PC-3 (cell line): ENCODE data around the gene JAKMIP1.

Experiments used
- EZH2phosphoT487 ChIP-seq: fragments of 300-600 bp; sonication (generic); IDR thresholded peaks from 2 replicates; pipeline ENCODE4 v1.6.1; 2018; ENCODE audit warnings: mild to moderate bottlenecking, antibody characterized with exemption, low read length, borderline replicate concordance
- TF ChIP-seq, protein P1 (sequence below): fragments of 300-600 bp; sonication (generic); conservative IDR thresholded peaks from 2 replicates; pipeline ENCODE4 v1.5.1; 2017; ENCODE audit warnings: antibody characterized with exemption, low read depth, mild to moderate bottlenecking, low read length

DNA sequence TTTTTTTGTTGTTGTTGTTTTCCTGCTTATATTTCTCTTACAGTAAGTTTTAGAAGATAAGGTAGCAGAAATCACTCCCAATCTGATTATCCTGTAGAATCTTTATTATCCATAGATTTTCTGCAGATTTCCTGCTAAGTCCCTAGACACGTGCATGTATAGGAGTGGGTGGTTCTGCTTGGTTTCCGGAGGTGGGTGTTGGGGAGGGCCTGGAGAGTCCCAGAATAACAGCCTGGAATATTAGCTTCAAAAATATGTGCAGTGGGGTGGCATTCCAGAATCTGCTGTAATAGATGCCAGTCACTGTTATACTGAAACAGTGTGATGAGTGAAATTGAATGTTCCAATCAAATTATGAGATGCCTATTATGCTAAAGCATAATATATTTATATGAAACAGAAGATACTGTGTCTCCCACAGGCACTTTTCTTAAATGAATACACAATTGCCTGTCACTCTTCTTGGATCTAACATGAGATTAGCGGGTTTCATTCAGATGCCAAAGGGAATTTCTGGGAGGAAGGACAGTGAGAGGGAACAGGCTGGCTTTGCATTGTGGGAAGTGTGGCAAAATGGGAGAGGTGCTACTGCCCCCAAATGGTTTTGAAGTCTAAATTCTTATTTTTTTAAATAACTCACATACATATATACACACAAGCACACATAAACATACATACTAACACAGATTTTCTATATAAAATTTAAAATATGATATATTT lies 219.8 kb downstream of the JAKMIP1 start:
- TF ChIP-seq, protein P1, sequence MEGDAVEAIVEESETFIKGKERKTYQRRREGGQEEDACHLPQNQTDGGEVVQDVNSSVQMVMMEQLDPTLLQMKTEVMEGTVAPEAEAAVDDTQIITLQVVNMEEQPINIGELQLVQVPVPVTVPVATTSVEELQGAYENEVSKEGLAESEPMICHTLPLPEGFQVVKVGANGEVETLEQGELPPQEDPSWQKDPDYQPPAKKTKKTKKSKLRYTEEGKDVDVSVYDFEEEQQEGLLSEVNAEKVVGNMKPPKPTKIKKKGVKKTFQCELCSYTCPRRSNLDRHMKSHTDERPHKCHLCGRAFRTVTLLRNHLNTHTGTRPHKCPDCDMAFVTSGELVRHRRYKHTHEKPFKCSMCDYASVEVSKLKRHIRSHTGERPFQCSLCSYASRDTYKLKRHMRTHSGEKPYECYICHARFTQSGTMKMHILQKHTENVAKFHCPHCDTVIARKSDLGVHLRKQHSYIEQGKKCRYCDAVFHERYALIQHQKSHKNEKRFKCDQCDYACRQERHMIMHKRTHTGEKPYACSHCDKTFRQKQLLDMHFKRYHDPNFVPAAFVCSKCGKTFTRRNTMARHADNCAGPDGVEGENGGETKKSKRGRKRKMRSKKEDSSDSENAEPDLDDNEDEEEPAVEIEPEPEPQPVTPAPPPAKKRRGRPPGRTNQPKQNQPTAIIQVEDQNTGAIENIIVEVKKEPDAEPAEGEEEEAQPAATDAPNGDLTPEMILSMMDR = no peak
- no peak for TF ChIP-seq EZH2phosphoT487
